22Rv1 (cell line): ENCODE measurements around the gene DISC1.

ENCODE experiments used
- CTCF ChIP-seq: fragments of 450-650 bp; IDR thresholded peaks from 2 replicates; pipeline ENCODE4 v1.5.1; 2017; ENCODE audit warnings: mild to moderate bottlenecking
- ZFX ChIP-seq: fragments of 450-650 bp; IDR thresholded peaks from 2 replicates; pipeline ENCODE4 v1.6.1; 2017; ENCODE audit warnings: antibody characterized with exemption, borderline replicate concordance

- TF ChIP-seq CTCF (peak; percentile 89), ZFX (no peak)
Measured at GRCh38 chr1:231691618-231692259, 65.1 kb downstream of the DISC1 start.
